NCI-H128 (cell line): ENCODE data around the gene CTNND1.
A peak's percentile ranks its signal among the peaks of the same experiment; 100 is the strongest.
"Not testable (repeated sequence)": the region's sequence is repeated elsewhere in the genome, so short reads cannot be mapped to it uniquely, and the experiment has no call there.

ENCODE experiments used
- DNase-seq: peaks from one replicate; lab custom pipeline; 2025; ENCODE audit not compliant: unreplicated experiment; lab: John Stamatoyannopoulos, UW

CTNND1 gene

GRCh38 chr11:57792060-57792541 is 30.5 kb downstream of the CTNND1 start:
- DNase-seq: no peak

- no peak for DNase-seq
These were observed 31.3 kb downstream of the CTNND1 start for GRCh38 chr11:57792870-57793269.

- DNase-seq: no peak
These were observed 31.9 kb downstream of the CTNND1 start for GRCh38 chr11:57793351-57794115.

DNA sequence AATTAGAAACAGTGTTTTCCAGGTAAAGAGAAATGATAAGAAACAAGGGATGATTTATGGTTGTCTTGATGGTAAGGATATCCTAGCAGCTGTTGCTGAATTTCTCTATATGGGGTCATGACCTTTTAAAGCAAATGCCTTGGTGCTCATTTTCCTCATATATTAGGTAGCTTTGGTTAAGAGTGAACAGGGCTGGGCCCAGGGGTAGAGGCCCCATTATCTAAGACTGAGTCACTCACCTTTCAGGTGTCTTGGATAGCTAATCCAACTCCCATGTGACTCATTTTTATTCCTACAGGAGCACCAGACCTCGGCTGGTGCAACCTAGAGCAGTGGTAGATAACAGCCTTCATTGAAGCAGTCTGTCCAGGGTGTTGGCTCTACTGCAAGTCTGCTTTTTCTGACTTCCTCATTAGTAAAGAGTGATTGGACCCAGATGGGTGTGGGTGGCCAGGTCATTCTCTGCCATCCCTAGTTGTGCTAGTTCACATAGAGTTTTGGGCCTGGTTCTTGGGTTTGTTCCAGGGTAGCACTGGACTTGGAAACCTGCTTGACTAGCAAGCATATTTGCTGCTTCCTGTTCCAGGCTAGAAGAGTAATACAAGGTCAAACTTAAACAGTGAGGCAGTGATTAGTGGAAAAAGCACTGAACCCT is 37.4 kb downstream of the CTNND1 start:
- no peak for DNase-seq

- DNase-seq: peak; percentile 69
These were observed 39.0 kb downstream of the CTNND1 start for GRCh38 chr11:57800444-57801182.

- no peak for DNase-seq
These were observed 39.5 kb downstream of the CTNND1 start for GRCh38 chr11:57801183-57801485.

GRCh38 chr11:57802411-57802810 is 40.8 kb downstream of the CTNND1 start:
- no peak for DNase-seq

DNA sequence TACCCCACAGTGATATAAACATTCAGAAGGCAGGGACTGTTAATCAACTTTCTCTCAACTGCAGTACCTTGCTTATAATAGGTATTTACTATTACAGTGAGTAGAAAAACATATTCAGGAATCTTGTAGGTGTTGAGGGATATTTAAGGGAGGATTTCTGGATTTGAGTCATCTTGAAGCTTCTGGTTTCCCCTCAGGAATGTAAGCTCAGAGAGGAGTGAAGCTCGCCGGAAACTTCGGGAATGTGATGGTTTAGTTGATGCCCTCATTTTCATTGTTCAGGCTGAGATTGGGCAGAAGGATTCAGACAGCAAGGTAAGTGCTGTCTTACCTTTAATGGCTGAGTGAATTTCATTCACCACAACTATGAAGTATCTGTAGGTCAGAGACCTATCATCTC is 42.9 kb downstream of the CTNND1 start:
- DNase-seq: no peak

GRCh38 chr11:57805780-57806179 is 44.2 kb downstream of the CTNND1 start:
- DNase-seq: no peak

GRCh38 chr11:57812634-57813033 is 51.0 kb downstream of the CTNND1 start:
- no peak for DNase-seq

- no peak for DNase-seq
These were observed 53.9 kb downstream of the CTNND1 start for GRCh38 chr11:57815476-57815875.

- DNase-seq: no peak
These were observed 54.3 kb downstream of the CTNND1 start for GRCh38 chr11:57815877-57816276.

- DNase-seq: no peak
These were observed 57.2 kb downstream of the CTNND1 start for GRCh38 chr11:57818812-57819211.

DNA sequence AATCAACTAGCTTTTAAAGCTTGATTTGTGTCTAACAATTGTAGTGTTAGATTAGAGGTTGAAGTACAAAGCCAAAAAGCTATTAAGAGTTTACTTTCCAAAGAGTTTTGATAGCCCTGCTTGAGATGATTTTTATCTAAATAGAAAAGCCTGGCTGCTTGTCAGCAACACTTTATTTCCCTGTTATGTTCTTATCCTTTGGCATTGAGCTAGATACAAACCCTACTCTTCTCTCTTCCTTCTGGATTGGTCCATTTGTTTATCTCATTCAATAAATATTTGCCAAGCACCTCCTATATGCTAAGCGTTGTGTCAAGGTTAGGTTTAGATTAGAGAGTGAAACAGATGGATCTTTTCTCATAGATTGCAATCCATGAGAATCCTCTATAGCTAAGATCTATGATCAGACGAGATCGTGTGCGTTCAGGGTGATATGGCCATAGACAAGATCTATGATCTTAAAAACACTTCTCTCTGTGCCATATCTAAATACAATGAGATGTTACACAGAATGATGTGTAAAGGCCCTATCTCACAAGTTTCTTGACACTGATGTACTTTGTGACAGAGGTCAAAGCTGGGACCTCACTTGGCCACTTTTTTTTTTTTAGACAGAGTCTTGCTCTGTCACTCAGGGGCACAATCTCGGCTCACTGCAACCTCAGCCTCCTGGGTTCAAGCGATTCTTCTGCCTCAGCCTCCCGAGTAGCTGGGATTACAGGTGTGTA is 57.8 kb downstream of the CTNND1 start:
- DNase-seq: no peak

GRCh38 chr11:57823859-57824258 is 62.3 kb downstream of the CTNND1 start:
- no peak for DNase-seq

- no peak for DNase-seq
These were observed 73.2 kb downstream of the CTNND1 start for GRCh38 chr11:57834852-57835251.

GRCh38 chr11:57838609-57839008 is 77.0 kb downstream of the CTNND1 start:
- not testable (repeated sequence) for DNase-seq

DNA sequence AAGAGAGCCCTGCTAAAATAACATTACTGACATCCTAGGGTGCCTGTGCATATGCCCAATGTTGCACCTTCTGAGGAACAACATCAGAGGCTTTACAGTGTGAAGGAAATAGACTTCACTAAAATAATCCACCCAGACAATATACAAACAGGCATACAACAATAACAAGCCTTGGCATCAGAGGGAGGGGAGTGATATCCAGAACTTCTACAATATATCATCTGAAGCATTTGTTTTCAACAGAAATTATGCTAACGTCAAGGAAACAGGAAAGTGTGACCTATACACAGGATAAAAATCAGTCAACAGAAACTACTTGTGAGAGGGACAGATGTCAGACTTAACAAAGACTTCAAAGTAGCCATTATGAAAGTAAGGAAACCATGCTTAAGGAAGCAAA is 81.3 kb downstream of the CTNND1 start:
- DNase-seq: no peak

DNA sequence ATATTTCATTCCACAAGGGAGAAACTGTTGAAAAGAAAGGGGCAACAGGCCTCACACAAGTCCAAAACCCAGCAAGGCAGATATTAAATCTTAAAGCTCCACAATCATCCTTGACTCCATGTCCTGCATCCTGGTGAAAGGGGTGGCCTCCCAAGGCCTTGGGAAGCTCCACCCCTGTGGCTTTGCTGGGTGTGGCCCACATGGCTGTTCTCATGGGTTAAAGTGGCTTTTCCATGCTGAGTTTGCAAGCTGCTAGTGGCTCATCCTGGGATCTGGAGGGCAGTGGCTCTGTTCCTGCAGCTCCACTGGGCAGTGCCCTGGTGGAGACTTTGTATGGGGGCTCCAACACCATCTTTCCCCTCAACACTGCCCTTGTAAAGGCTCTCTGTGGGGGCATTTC is 106.4 kb downstream of the CTNND1 start:
- no peak for DNase-seq

- no peak for DNase-seq
These were observed 106.9 kb downstream of the CTNND1 start for GRCh38 chr11:57868491-57868890.
